Astrocyte (in vitro differentiated cells and primary cell): ENCODE data around the gene MBD3L2B.

Source experiments
- EZH2 ChIP-seq: IDR thresholded peaks from 2 replicates; pipeline ENCODE4 v1.6.1; 2012; ENCODE audit warnings: mild to moderate bottlenecking, low read length, inconsistent platforms; ENCODE audit not compliant: insufficient read depth
- TF ChIP-seq, protein P1 (sequence below): IDR thresholded peaks from 2 replicates; pipeline ENCODE4 v1.5.1; 2011; ENCODE audit warnings: low read depth, mild to moderate bottlenecking, inconsistent platforms, low read length, moderate library complexity; ENCODE audit not compliant: insufficient read depth

DNA sequence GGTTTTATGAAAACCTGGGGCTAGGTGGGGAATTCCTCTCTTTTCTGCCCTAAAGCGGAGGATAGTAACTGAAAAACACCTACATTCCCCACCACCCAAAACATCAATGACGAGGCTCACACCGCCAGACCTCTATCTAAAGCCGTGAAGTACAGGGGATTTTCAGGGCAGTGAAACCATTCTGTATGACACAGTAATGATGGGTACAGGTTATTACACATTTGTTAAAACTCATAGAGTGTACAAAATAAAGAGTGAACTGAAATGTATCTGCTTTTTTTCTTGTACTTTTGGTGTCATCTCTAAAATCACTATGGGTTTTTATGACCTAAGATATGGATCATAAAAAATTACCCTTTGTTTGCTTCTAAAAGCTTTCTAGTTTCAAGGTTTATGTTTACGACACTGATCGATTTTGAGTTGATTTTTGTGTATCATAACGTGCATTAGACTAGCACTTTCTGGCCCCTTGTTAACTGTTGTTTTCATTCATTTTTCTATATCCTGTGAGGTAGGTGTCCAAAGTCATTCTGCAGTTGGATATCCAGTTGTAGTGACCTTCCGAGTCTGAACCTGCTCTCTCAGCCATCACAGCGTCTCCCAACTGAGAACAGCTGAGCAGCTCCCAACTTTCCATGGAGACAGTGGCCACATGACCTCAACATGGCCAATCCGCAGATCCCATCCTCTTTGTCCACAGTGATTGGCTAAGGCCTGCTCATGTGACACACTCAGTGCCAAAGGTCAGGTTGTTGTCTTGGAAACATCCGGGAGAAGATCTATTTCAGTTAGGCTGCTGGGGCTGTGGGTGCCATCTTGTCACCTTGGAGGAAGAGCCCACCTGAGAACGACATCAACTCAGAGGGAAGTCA is 10.3 kb downstream of the MBD3L2B start:
- TF ChIP-seq, protein P1, sequence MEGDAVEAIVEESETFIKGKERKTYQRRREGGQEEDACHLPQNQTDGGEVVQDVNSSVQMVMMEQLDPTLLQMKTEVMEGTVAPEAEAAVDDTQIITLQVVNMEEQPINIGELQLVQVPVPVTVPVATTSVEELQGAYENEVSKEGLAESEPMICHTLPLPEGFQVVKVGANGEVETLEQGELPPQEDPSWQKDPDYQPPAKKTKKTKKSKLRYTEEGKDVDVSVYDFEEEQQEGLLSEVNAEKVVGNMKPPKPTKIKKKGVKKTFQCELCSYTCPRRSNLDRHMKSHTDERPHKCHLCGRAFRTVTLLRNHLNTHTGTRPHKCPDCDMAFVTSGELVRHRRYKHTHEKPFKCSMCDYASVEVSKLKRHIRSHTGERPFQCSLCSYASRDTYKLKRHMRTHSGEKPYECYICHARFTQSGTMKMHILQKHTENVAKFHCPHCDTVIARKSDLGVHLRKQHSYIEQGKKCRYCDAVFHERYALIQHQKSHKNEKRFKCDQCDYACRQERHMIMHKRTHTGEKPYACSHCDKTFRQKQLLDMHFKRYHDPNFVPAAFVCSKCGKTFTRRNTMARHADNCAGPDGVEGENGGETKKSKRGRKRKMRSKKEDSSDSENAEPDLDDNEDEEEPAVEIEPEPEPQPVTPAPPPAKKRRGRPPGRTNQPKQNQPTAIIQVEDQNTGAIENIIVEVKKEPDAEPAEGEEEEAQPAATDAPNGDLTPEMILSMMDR = no peak
- TF ChIP-seq EZH2 = no peak
